Measurements from ENCODE around the gene EPS15.
A peak's percentile ranks its signal among the peaks of the same experiment; 100 is the strongest.

The EPS15 gene

GRCh38 chr1:51518586-51519047 is 449 bp downstream of the EPS15 start:
- H3K9me2 ChIP-seq (ENCODE audit: low read depth, low read length): no peaks in the 10 kb centered on the region
- no peak overlapping the region for H2AFZ ChIP-seq (ENCODE audit: low read length)
- H3K9me3 ChIP-seq (ENCODE audit: low read length): no peaks in the 10 kb centered on the region
- H3K9ac ChIP-seq (ENCODE audit: low read length): peak overlapping the region; percentile 98
- H3K27ac ChIP-seq (ENCODE audit: low read depth, low read length, poor library complexity, severe bottlenecking): peak overlapping the region; percentile 89
- peak overlapping the region; percentile 82 for H3K4me2 ChIP-seq (ENCODE audit: low read length)
- H3K27me3 ChIP-seq (ENCODE audit: insufficient read depth, low read length): no peaks in the 10 kb centered on the region
- peaks cover 62% of the 10 kb centered on the region for H3K4me1 ChIP-seq (ENCODE audit: insufficient read depth, low read length, severe bottlenecking)
- no peak for TF ChIP-seq EZH2 (IDR thresholded peaks at IDR 0.05; ENCODE audit: borderline replicate concordance, low read length)
- TF ChIP-seq, protein P1, sequence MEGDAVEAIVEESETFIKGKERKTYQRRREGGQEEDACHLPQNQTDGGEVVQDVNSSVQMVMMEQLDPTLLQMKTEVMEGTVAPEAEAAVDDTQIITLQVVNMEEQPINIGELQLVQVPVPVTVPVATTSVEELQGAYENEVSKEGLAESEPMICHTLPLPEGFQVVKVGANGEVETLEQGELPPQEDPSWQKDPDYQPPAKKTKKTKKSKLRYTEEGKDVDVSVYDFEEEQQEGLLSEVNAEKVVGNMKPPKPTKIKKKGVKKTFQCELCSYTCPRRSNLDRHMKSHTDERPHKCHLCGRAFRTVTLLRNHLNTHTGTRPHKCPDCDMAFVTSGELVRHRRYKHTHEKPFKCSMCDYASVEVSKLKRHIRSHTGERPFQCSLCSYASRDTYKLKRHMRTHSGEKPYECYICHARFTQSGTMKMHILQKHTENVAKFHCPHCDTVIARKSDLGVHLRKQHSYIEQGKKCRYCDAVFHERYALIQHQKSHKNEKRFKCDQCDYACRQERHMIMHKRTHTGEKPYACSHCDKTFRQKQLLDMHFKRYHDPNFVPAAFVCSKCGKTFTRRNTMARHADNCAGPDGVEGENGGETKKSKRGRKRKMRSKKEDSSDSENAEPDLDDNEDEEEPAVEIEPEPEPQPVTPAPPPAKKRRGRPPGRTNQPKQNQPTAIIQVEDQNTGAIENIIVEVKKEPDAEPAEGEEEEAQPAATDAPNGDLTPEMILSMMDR (IDR thresholded peaks at IDR 0.05; ENCODE audit: low read length): no peak
- no peaks in the 10 kb centered on the region for H4K20me1 ChIP-seq (ENCODE audit: insufficient read depth, low read length)
- H3K79me2 ChIP-seq (ENCODE audit: insufficient read depth, low read length): peaks cover 49% of the 10 kb centered on the region
- H3F3A ChIP-seq (ENCODE audit: insufficient read depth, low read length): 0 out of 2 replicates have a peak, but pooled peaks cover 6% of the 10 kb centered on the region
- H3K36me3 ChIP-seq (ENCODE audit: insufficient read depth, low read length): peaks cover 3% of the 10 kb centered on the region; the same call in 1 of the 2 replicates
- peak overlapping the region; percentile 94 for H3K4me3 ChIP-seq (ENCODE audit: low read depth, low read length, poor library complexity, severe bottlenecking)

GRCh38 chr1:51518033-51518585 is 957 bp downstream of the EPS15 start:
- TF ChIP-seq EZH2 (IDR thresholded peaks at IDR 0.05; ENCODE audit: borderline replicate concordance, low read length): no peak
- TF ChIP-seq, protein P1 (IDR thresholded peaks at IDR 0.05; ENCODE audit: low read length): no peak
- peak overlapping the region; percentile 82 for H3K4me2 ChIP-seq (ENCODE audit: low read length)
- no peak overlapping the region for H2AFZ ChIP-seq (ENCODE audit: low read length)

GRCh38 chr1:51517361-51518032 is 1.6 kb downstream of the EPS15 start:
- H3K27ac ChIP-seq (ENCODE audit: low read depth, low read length, poor library complexity, severe bottlenecking): peak overlapping the region; percentile 89
- no peaks in the 10 kb centered on the region for H3K9me3 ChIP-seq (ENCODE audit: low read length)
- 0 out of 2 replicates have a peak, but pooled peaks cover 6% of the 10 kb centered on the region for H3F3A ChIP-seq (ENCODE audit: insufficient read depth, low read length)
- H2AFZ ChIP-seq (ENCODE audit: low read length): no peak overlapping the region
- H3K36me3 ChIP-seq (ENCODE audit: insufficient read depth, low read length): peaks cover 3% of the 10 kb centered on the region; the same call in 1 of the 2 replicates
- H3K4me1 ChIP-seq (ENCODE audit: insufficient read depth, low read length, severe bottlenecking): peaks cover 68% of the 10 kb centered on the region
- no peaks in the 10 kb centered on the region for H3K9me2 ChIP-seq (ENCODE audit: low read depth, low read length)
- peaks cover 61% of the 10 kb centered on the region for H3K79me2 ChIP-seq (ENCODE audit: insufficient read depth, low read length)
- H3K27me3 ChIP-seq (ENCODE audit: insufficient read depth, low read length): no peaks in the 10 kb centered on the region
- H4K20me1 ChIP-seq (ENCODE audit: insufficient read depth, low read length): no peaks in the 10 kb centered on the region
- peak overlapping the region; percentile 94 for H3K4me3 ChIP-seq (ENCODE audit: low read depth, low read length, poor library complexity, severe bottlenecking)
- TF ChIP-seq EZH2 (IDR thresholded peaks at IDR 0.05; ENCODE audit: borderline replicate concordance, low read length): no peak
- TF ChIP-seq, protein P1 (IDR thresholded peaks at IDR 0.05; ENCODE audit: low read length): no peak
- peak overlapping the region; percentile 82 for H3K4me2 ChIP-seq (ENCODE audit: low read length)
- H3K9ac ChIP-seq (ENCODE audit: low read length): peak overlapping the region; percentile 98

More at GRCh38 chr1:51518033-51518585, 957 bp downstream of the EPS15 start:
- Histone ChIP-seq H3K36me3 (ENCODE audit: insufficient read depth, low read length) (peaks cover 3% of the 10 kb centered on the region; the same call in 1 of the 2 replicates), H4K20me1 (ENCODE audit: insufficient read depth, low read length) (no peaks in the 10 kb centered on the region), H3K79me2 (ENCODE audit: insufficient read depth, low read length) (peaks cover 55% of the 10 kb centered on the region), H3F3A (ENCODE audit: insufficient read depth, low read length) (0 out of 2 replicates have a peak, but pooled peaks cover 6% of the 10 kb centered on the region), H3K4me3 (ENCODE audit: low read depth, low read length, poor library complexity, severe bottlenecking) (peak overlapping the region; percentile 94), H3K9ac (ENCODE audit: low read length) (peak overlapping the region; percentile 98), H3K9me3 (ENCODE audit: low read length) (no peaks in the 10 kb centered on the region), H3K4me1 (ENCODE audit: insufficient read depth, low read length, severe bottlenecking) (peaks cover 62% of the 10 kb centered on the region), H3K27me3 (ENCODE audit: insufficient read depth, low read length) (no peaks in the 10 kb centered on the region), H3K27ac (ENCODE audit: low read depth, low read length, poor library complexity, severe bottlenecking) (peak overlapping the region; percentile 89), H3K9me2 (ENCODE audit: low read depth, low read length) (no peaks in the 10 kb centered on the region)
